HG02623 (cell line): ENCODE data around the gene FANCE.

Experiments
- ATAC-seq: cut with Tn5 transposase; IDR thresholded peaks from one replicate; pipeline ENCODE4 v1.9.1; 2021; ENCODE audit warnings: moderate library complexity; ENCODE audit not compliant: unreplicated experiment

The FANCE gene

DNA sequence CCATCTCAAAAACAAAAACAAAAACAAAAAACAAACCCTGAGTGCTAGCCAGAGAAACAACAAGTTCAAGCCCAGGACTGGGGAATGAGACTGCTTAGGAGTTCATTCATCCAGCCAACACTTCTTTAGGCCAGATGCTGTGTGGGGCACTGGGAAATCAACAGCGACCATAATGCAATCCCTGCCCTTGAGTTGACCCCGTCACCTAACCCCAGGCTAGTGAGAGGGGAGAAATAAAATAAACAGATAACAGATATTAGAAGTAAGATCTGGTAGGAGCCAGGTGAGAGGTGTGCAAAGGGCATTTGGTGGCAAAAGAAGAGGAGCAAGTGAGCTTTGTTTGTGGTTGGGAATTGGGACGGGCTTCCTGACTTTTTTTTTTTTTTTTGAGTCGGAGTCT lies 11.2 kb downstream of the FANCE start:
- ATAC-seq = no peak

DNA sequence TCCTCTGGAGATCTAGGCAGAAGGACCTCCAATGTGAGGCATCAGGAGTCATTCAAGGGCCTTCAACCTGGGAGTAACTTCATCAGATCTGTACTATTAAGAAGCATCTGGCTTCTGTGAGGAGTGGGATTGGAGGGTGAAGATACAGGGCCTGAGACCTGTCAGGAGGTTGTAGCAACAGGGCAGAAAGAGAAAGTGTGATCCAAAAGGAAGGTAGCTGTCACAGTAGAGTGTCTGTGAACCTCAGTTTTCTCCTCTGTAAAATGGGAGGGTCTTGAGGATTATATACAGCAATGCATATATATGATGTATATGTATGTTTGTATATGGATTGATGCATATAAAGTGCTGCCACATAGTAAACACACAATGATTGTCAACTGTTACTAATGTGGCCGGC lies 13.5 kb downstream of the FANCE start:
- ATAC-seq = no peak

DNA sequence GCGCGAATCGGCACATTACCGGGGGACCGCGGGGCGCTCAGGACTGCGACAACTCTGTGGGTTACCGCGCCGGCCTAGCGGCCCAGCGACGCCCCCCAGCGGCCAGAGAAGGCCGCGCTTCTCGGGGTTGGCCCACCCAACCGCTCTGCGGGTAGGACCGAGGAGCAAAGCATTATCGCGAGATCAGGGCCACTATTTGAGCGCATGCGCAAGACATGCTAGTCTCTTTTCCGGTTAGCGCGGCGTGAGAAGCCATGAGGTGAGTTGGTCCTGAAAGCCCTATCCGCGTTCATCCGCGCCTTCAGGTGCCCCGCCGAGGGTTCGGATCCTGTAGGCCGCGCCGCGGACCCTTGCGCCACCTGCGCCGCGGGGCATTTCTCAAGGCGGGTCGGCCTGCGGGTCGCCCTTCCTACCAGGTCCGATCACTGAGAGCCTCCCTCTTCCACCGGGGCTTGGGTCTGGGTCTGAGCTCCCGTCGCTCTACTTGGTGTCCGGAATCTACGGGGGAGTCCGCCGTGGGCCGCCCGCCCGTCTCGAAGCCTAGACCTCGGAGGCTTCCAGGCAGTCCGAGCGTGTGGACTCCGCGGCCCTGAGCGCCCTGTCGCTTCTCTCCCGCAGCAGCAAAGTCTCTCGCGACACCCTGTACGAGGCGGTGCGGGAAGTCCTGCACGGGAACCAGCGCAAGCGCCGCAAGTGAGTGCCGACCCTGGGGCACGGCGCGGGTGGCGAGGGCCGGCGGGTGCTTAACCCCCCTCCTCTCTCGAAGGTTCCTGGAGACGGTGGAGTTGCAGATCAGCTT lies 16.2 kb downstream of the FANCE start, which contains the start of gene RPL10A:
Gene RPL10A (plus strand): TSS at position 221 of the 799 bp plus-strand sequence. CDS start 34 bp downstream, at position 255.
- peak; percentile 80 for ATAC-seq

DNA sequence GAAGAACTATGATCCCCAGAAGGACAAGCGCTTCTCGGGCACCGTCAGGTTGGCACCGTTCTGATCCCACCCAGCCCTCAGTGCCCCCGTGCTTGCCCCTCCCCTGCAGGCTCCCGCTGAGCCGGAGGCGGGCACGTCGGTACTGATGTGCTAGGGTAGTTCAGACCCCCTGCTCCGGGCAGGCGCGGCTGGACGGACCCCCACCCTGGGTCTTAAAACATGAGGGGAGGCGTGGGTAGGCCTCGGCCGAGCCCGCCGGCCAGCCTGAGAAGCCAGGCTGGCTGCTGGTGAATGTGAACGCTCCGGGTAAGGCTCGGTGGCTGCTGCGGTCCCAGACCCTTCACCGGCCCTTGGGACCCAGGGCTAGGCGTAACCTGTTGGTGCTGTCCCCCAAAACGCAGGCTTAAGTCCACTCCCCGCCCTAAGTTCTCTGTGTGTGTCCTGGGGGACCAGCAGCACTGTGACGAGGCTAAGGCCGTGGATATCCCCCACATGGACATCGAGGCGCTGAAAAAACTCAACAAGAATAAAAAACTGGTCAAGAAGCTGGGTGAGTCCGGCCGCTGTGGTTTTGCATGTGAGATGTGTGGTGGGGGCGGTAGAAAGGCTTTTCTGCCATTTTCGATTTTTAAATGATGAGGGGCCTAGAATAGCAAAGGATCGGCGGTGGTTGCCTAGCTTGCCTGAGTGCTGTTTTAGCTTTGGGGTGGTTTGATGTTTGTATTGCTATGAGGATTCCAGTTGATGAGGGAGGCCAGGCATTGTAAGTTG lies 17.0 kb downstream of the FANCE start:
- ATAC-seq = no peak

DNA sequence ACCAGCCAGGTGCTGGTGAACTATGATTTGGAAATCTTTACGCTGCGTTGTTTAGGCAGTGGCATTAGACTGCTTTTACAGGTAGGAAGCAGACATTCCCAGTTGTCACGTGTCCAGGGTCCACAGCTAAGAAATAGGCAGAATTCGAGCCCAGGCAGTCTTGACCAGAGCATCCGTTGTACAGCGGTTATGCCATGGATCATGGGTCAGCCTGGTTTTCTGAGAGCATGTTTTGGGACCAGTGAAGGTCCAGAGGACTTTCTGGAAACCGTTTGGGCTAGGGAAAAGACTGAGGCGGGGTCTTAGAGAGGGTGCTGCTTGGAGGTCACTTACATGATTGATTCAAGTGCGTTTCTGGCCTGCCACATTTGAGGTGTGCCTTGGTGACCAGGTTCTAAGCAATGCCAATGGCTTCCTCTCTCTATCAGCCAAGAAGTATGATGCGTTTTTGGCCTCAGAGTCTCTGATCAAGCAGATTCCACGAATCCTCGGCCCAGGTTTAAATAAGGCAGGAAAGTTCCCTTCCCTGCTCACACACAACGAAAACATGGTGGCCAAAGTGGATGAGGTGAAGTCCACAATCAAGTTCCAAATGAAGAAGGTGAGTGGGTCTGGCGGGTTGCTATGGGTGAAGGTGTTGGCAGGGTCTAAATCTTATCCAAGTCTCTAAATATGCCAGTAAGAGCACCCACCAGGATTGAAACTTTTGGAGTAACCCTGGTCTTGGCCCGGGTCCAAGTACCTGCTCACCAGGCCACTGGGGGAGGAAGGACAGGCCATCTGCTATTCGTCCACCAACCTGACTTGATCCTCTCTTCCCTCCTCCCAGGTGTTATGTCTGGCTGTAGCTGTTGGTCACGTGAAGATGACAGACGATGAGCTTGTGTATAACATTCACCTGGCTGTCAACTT lies 17.9 kb downstream of the FANCE start:
- no peak for ATAC-seq

- ATAC-seq = no peak
Measured at GRCh38 chr6:35470663-35471120, 18.6 kb downstream of the FANCE start.

GRCh38 chr6:35471836-35472345 lies 19.8 kb downstream of the FANCE start:
- no peak for ATAC-seq

- no peak for ATAC-seq
Measured at GRCh38 chr6:35473075-35473849, 21.1 kb downstream of the FANCE start.

DNA sequence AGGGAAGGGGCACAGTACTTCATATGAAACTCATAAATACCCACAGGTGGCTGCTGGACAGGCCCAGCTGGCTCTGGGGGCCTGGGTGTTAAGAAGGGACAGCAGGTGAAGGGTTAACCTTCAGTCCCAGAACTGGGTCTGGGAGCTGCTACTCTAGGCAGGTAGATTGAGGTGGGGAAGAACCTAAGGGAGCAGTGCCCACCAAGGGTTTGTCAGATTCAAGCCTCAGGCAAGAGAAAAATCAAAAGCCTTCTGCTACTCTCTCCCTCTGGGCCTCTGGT lies 21.7 kb downstream of the FANCE start:
- no peak for ATAC-seq

- no peak for ATAC-seq
Measured at GRCh38 chr6:35474131-35474941, 22.2 kb downstream of the FANCE start.

GRCh38 chr6:35474942-35475570 lies 22.9 kb downstream of the FANCE start:
- no peak for ATAC-seq

GRCh38 chr6:35475573-35475972 lies 23.4 kb downstream of the FANCE start:
- ATAC-seq = no peak

DNA sequence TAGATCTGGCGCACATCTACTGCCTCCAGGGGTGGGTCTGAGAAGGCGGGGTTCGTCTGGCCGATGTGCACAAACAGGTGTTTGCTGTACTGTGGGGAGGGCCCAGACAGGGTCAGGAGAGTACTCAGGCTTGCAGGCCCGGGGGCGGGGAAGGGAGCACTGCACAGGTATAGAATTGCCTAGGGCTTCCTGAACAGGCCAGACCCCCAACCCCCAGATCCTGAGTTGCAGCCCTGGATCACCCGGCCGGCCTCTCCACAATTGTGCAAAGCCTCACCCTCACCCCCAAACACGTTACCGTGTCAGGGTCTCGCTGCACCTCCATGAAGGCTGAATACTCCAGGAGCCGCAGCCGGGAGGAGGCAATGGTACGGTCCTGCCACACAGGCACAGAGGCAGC lies 23.9 kb downstream of the FANCE start:
- no peak for ATAC-seq

DNA sequence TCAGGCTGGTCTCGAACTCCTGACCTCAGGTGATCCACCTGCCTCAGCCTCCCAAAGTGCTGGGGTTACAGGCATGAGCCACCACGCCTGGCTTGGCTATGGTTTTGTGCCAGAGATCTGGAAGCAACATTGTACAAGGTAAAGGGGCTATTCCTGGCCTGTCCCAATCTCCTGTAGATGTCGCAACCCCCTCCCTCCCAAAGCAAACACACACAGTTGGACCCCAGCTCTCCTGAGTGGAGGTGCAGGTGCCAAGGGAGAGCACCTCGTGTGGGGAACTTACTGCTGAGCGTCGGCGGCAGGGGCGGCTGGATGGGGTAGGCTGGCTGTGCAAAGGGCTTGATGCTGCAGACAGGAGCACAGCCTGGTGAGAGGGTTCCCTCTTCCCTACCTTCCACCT lies 24.9 kb downstream of the FANCE start:
- ATAC-seq = no peak

DNA sequence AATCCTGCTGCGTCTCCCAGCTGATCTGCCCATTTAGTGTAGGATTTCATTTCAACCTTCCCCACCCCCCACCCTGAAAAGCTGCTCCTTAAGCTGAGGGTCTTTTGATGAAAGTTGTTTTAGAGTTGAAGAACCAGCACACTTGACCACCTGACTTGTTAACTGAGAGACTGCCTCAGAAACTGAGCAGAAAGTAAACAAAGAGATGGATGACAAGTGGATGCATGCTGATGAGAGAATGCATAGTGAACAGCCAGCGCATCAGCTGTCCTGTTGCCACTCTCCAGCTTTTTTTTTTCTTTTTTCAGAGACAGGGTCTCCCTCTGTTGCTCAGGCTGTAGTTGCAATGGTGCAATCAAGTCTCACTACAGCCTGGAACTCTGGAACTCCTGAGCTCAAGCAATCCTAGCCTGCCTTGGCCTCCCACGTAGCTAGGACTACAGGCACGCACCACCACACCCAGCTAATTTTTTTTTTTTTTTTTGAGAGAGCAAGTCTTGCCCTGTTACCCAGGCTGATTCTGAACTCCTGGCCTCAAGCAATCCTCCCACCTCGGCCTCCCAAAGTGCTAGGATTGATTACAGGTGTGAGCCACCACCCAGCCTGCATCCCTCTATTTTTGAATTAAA lies 25.5 kb downstream of the FANCE start:
- ATAC-seq = no peak

DNA sequence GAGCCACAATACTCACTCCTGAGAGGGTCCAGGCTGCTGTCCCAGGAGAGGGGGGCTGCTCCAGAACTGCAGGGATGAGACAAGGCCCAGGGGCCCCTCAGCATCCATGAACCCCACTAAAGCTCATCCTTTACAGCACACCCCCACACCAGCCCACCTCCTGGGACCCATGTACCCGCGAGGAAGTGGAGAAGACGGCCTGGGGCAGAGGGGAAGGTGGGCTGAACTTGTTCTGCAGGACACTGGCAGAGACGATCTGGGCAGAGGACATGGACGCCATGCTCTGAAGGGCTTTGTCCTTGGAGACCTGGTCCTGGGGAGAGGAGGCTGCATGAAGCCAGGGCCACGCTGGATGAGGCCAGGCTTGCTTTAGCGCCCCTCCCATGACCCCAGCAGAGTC lies 26.1 kb downstream of the FANCE start:
- no peak for ATAC-seq

GRCh38 chr6:35480176-35480575 lies 28.0 kb downstream of the FANCE start:
- ATAC-seq = no peak

DNA sequence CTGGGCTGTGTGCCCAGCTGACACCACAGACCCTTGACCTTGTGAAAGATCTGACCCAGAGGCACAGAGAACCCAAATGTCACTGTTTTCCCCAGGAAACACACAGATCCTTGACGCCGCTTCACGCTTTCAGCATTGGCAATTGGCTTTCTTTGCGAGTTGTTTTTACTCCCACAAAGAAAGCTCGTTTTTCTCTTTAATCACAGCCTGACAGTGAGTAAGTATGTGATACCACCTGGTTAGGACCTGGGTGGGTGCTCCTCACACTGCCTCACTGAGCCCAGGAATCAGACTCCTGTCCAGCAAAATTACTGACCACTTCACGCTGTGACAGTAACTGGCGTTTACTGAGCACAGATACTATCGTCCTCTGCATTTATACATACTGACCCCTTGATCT lies 29.1 kb downstream of the FANCE start:
- ATAC-seq = no peak

DNA sequence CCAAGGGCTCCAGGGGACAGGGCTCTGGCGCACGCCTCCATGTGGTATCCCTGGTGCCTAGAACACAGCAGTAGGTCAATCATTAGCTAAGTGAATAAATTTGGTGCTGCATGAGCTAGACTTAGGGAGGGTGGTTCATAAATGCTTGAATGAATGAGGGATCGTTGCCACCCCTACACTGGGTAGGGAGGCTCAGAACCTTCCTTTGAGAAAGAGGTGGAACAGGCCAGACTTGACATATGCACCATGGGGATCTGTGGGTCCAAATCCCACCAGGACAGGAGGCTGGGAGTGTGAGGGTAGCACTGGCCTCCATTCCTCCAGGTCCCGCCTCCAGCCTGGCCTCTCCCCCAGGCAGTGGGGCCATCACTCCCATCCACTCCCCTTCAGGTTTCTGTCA lies 30.9 kb downstream of the FANCE start:
- ATAC-seq = no peak
